Right hindlimb (tissue), 1 donor: Measurements from ENCODE around the gene CCDC69.

ENCODE experiments used
- DNase-seq: peaks from one replicate; pipeline ENCODE4 v3.0.0-alpha.2; 2018

The CCDC69 gene

GRCh38 chr5:151158287-151158661 is 65.6 kb downstream of the CCDC69 start:
- no peak for DNase-seq

- peak; percentile 91 for DNase-seq
Observed at GRCh38 chr5:151157426-151158286, 66.2 kb downstream of the CCDC69 start, which contains the start of gene ANXA6. Gene ANXA6 (minus strand): TSS chr5:151157779. CDS start chr5:151147901, 9,878 bp downstream.

GRCh38 chr5:151156507-151157420 is 67.1 kb downstream of the CCDC69 start:
- DNase-seq: peak; percentile 43

- peak; percentile 74 for DNase-seq
Observed at GRCh38 chr5:151155775-151156506, 68.0 kb downstream of the CCDC69 start.

- no peak for DNase-seq
Observed at GRCh38 chr5:151154931-151155774, 68.7 kb downstream of the CCDC69 start.

DNA sequence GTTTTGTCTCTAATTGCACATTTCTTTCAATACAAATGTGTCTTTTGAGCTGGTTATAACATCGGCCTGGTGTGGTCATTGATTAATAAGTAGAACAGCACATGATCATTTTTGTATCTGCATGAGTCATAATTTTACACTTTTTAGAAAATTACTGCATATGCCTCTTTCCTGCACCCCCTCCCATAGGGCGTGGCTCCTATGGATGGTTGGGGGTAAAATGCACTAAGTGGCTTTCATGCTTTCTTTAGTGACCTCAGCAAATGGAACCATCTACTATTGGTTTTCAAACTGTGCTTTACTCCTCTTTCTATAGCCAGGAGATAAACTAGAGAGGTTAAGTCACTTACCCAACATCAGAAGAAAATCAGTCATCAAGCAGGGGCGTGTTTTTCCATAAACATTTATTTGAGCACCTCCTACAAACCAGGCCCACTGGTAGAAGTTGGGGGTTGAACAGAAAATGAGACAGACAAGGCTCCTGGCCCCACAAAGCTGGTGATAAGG is 70.1 kb downstream of the CCDC69 start:
- DNase-seq: no peak

DNA sequence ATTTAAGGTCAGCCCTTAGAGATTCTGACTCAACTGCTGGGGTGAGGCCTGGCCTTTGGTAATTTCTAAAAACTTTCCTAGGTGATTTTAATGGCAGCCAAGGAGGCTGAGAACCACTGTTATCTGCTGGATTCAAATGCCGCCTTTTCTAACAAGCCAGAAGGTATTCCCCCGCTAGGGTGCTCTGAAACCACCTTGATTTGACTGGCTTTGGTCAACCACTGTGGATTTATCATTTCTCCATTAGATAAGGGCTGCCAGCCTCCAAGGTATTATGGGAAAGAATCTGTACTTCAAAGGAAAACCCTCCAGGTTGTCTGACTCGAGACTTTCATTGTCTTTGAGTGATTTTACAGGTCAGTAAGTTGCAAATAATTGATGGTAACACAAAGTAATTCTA is 70.6 kb downstream of the CCDC69 start:
- DNase-seq: no peak

- no peak for DNase-seq
Observed at GRCh38 chr5:151151793-151152192, 72.1 kb downstream of the CCDC69 start.

DNA sequence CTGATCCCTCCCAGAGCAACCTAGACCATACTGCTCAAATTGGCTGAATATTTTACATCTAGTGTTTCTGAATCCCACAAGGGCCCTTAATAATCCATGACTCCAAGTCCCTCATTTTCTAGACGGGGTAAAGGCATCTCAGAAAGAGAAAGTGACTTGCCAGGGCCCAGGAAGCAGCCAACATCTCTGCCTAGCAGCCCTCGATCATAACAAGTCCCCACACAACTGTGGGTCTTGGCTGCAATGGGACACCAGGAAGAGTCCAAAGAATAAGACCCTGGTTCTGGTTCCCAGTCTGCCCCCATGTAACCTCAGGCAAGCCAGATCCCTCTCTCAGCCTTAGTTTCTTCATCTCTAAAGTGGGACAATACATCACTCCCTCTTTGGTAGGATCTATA is 72.6 kb downstream of the CCDC69 start:
- DNase-seq: no peak

GRCh38 chr5:151150471-151151262 is 73.2 kb downstream of the CCDC69 start:
- peak; percentile 91 for DNase-seq

DNA sequence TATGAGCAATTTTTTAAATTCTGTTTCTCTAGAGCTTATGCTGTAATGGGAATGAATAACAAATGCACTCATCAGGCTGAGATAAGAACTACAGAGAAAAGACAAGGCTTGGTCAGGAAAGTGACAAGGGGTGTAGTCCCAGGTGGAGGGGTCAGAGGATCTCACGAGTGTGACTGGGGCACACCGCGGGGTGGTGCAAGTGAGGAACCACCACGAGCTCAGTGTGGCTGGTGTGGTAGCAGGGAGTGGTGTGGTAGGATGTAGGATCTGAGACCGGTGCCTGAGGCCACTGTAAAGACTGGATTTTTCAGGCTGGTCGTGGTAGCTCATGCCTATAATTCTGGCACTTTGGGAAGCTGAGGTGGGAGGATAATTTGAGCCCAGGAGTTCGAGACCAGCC is 75.3 kb downstream of the CCDC69 start:
- no peak for DNase-seq

GRCh38 chr5:151147033-151147432 is 76.9 kb downstream of the CCDC69 start:
- DNase-seq: no peak

GRCh38 chr5:151146061-151146460 is 77.8 kb downstream of the CCDC69 start:
- DNase-seq: no peak

GRCh38 chr5:151144922-151145321 is 79.0 kb downstream of the CCDC69 start:
- DNase-seq: no peak

DNA sequence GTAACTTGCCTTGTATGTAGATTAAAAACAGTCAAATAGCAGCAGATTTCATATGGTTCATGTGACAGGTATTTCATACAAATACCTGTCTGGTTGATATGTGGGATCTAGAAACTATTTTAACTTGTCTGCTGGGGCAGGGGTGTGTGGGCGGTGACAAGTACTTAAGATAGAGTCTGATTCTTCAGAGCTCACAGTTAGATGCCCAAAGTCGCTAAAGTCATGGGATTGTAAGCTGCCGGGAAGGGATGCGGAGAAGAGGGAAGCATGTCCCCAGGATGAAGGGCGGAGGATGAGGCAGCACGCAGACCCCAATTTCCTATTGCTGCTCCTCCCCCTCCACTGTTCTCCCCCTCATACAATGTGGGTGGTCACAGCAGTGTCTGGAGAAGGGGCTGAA is 79.6 kb downstream of the CCDC69 start:
- no peak for DNase-seq

- no peak for DNase-seq
Observed at GRCh38 chr5:151143645-151144044, 80.2 kb downstream of the CCDC69 start.

DNA sequence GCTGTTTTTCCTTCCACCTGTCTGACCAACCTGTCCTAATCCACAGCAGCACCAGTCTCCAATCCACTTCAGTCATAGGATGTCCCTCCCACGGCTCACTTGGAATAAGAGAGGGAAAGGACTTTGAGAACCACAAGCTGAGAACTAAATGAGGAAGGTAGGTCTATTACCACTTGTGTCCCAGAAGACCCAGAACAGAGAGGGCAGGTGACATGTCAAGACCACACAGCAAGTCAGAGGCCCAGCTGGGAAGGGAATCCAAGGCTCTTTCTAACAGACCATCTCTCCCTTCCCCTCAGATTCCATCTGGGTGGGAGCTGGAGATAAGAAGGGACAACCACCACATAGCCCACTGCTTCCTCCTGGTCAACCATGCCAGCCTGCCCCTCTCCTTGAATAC is 81.0 kb downstream of the CCDC69 start:
- DNase-seq: no peak

GRCh38 chr5:151141535-151141934 is 82.4 kb downstream of the CCDC69 start:
- peak; percentile 83 for DNase-seq

DNA sequence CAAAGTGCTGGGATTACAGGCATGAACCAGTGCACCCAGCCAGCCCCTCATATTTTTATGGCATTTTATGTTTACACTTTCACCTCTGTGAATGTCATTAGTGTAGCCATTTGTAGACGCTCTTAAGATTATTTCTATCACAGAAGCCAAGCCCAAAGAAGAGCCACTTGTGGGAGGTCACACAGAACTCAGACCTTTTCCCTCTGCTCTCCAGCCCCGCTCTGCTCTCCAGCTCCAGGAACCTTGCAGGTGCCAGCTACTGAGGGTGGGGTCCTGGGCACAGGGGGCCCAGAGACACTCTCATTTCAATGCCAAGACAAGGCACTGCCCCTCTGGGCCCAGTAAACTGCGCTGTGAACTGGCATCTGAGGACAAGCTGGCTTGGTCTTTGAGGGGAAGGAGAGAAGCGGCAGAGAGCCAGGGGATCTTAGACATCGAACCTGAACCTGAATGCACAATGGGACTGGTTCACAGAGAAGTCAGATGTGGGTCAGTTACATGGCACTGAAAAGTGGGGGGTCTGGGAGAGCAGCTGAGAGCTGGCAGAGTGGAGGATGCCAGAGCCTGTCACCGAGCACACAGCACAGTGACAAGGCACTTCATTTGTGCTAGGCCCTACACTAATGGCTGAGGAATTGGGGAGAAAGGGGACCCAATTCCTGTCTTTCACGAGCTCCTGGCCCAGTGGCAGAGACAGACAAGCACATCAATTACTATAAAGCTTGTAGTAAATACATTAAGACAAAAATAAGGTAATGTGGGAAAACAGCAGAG is 83.0 kb downstream of the CCDC69 start:
- DNase-seq: no peak

- DNase-seq: no peak
Observed at GRCh38 chr5:151139646-151140045, 84.2 kb downstream of the CCDC69 start.
